Ovary (tissue), 9 donors: ENCODE data around the gene IFIH1. TPM values are rescaled to one million over a fixed set of nuclear protein-coding genes. Genes with fewer than 3 reads are reported as not detected.

Source experiments
- DNase-seq, 5 donors: peaks; one replicate each; pipeline ENCODE4 v3.0.0-alpha.2; 2019 to 2020
- H3K27ac ChIP-seq, 2 donors: fragments of 200-600 bp; one replicate each; pipeline versions ENCODE4 v1.5.1 to v1.8.0; 2019 to 2022
- H3K27me3 ChIP-seq: fragments of 200-600 bp; one replicate; pipeline ENCODE4 v1.8.0; 2022
- H3K36me3 ChIP-seq: fragments of 200-600 bp; sonication (generic); one replicate; pipeline ENCODE4 v1.5.1; 2019
- H3K4me1 ChIP-seq: one replicate; pipeline ENCODE4 v1.8.1; 2013; ENCODE audit warnings: mild to moderate bottlenecking, moderate library complexity; ENCODE audit not compliant: insufficient read depth
- H3K4me3 ChIP-seq: fragments of 200-600 bp; sonication (generic); one replicate; pipeline ENCODE4 v1.5.1; 2017
- H3K9me3 ChIP-seq, 2 donors: fragments of 200-600 bp in 1 of 2; sonication (generic) in 1 of 2; one replicate each; pipeline versions ENCODE4 v1.5.1 to v1.8.1; 2013 to 2019; ENCODE audit warnings: mild to moderate bottlenecking in 1 of 2, moderate library complexity in 1 of 2
- EP300 ChIP-seq: sonication (generic); formaldehyde crosslinking; IDR thresholded peaks from one replicate; pipeline ENCODE4 v1.6.1; 2017; ENCODE audit warnings: antibody characterized with exemption
- POLR2A ChIP-seq: fragments of 450-650 bp; IDR thresholded peaks from one replicate; pipeline ENCODE4 v1.6.1; 2017; ENCODE audit warnings: antibody characterized with exemption, mild to moderate bottlenecking, moderate library complexity
- WGBS, 3 donors: extraction: QIAGEN DNeasy Blood & Tissue Kit in 1 of 3; methylation state at CpG; one replicate each; pipeline versions ENCODE4 v1.1.5 to v1.1.7; 2013 to 2017; 5-methylcytosine and 5-hydroxymethylcytosine counted together
- intact Hi-C, 4 donors: fragments of 100-400 bp; cut with DNase I; formaldehyde crosslinking; loops; one replicate each; pipeline versions ENCODE4 v1.11.0 to v1.15.1; 2022 to 2023
- polyA plus RNA-seq, 2 donors: library from polyadenylated mRNA; stranded (reverse); fragments of 200-250 nt in 1 of 2; fragments of 350-450 nt in 1 of 2; fragmentation: Illumina TruSeq in 1 of 2; extraction: RNeasy Lipid Tissue Mini Kit (QIAGEN cat#74804) in 1 of 2; gene quantifications; one replicate each; pipeline ENCODE4 v1.2.3, GENCODE V29; 2013 to 2014
- total RNA-seq, 7 donors: library from RNA; depleted of rRNA in 2 of 7; stranded (reverse); fragments of >200 nt in 2 of 7; fragmentation: NEBNext Ultra II Directional in 3 of 7; extraction: Animal tissue kit (Norgen Biotek cat#: 25700) in 3 of 7; gene quantifications; one replicate each; pipeline versions ENCODE4 v1.1.0 to v1.2.4, GENCODE V29; 2016 to 2023
- TF ChIP-seq, protein P1 (sequence below), 3 donors: fragments of 450-650 bp in 2 of 3; fragments of 200-600 bp in 1 of 3; IDR thresholded peaks; one replicate each; pipeline versions ENCODE4 v1.5.1 to v1.8.0; 2016 to 2022; ENCODE audit warnings: antibody characterized with exemption in 3 of 3, mild to moderate bottlenecking in 1 of 3
- donor health status: DM: no; HTN: no; CAD: no; lungs with moderate emphysema.
- donor health status: DM: no; HTN: no; CAD: no.
- donor health status: Bipolar disorder and iron deficiency.
- donor health status: DM: yes; HTN: yes; CAD: no.
- donor health status: DM: no; HTN: no; CAD: no.
- donor health status: DM: yes; HTN: yes; CAD: no.

IFIH1 gene
- total and polyA plus RNA-seq, 9 donors: 7.6 to 19.7 (median 14.4) TPM

DNA sequence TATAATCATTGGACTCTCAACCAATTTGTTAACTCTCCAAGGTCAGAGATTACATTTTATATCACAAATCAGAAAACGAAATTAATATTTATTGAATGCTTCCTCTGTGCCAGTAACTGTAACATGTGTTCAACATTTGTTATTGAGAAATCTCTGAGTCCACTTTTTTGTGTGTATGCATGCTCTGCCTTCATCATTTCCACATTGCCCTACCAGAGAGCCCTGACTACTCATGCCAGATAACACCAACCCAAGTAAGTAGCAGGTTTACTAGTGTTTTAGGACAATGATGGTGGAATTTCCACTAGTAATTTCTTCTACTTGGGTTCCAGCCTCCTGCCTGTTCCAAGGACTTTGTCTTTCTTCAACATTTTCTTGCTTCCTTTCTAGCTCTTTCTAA lies 61.1 kb downstream of the IFIH1 start:
- 19 to 33% (median 24%) methylated on average over 1 of the region's 1 CpG for WGBS, 3 donors
- Histone ChIP-seq H3K4me1 (peaks cover 2% of the 10 kb centered on the region), H3K27ac (no peak overlapping the region), H3K9me3 (no peaks in the 10 kb centered on the region), H3K36me3 (no peaks in the 10 kb centered on the region), H3K27me3 (no peaks in the 10 kb centered on the region), H3K4me3 (no peak overlapping the region)
- TF ChIP-seq EP300 (no peak), POLR2A (no peak)
- intact Hi-C loops: no loop called here
- no peak for DNase-seq

DNA sequence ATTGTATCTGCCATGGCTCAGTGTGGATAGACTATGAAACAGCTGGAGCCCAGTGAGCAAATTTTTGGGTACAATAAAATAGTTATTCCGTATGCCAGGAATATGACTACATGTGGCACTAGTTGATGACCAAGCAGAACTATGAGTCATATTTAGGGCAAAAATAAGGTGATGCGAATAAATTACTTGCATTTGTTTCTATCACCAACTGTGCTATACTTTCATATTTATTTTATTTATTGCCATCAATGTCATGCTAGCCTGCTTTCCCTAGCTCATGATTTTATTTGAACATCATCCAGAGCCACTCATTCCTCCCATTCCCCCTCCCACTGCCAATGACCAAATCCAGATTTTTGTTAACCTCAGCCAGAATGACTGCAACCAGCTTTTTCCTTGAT lies 61.9 kb downstream of the IFIH1 start:
- DNase-seq: no peak
- Histone ChIP-seq H3K27me3 (no peaks in the 10 kb centered on the region), H3K4me1 (peaks cover 2% of the 10 kb centered on the region), H3K4me3 (no peak overlapping the region), H3K36me3 (no peaks in the 10 kb centered on the region), H3K27ac (no peak overlapping the region), H3K9me3 (no peaks in the 10 kb centered on the region)
- intact Hi-C loops: no loop called here
- 65 to 83% (median 78%) methylated on average over 2 of the region's 2 CpGs for WGBS, 3 donors
- TF ChIP-seq, protein P1, sequence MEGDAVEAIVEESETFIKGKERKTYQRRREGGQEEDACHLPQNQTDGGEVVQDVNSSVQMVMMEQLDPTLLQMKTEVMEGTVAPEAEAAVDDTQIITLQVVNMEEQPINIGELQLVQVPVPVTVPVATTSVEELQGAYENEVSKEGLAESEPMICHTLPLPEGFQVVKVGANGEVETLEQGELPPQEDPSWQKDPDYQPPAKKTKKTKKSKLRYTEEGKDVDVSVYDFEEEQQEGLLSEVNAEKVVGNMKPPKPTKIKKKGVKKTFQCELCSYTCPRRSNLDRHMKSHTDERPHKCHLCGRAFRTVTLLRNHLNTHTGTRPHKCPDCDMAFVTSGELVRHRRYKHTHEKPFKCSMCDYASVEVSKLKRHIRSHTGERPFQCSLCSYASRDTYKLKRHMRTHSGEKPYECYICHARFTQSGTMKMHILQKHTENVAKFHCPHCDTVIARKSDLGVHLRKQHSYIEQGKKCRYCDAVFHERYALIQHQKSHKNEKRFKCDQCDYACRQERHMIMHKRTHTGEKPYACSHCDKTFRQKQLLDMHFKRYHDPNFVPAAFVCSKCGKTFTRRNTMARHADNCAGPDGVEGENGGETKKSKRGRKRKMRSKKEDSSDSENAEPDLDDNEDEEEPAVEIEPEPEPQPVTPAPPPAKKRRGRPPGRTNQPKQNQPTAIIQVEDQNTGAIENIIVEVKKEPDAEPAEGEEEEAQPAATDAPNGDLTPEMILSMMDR (IDR thresholded peaks at IDR 0.05): no peak
- no peak for TF ChIP-seq POLR2A
- no peak for TF ChIP-seq EP300

DNA sequence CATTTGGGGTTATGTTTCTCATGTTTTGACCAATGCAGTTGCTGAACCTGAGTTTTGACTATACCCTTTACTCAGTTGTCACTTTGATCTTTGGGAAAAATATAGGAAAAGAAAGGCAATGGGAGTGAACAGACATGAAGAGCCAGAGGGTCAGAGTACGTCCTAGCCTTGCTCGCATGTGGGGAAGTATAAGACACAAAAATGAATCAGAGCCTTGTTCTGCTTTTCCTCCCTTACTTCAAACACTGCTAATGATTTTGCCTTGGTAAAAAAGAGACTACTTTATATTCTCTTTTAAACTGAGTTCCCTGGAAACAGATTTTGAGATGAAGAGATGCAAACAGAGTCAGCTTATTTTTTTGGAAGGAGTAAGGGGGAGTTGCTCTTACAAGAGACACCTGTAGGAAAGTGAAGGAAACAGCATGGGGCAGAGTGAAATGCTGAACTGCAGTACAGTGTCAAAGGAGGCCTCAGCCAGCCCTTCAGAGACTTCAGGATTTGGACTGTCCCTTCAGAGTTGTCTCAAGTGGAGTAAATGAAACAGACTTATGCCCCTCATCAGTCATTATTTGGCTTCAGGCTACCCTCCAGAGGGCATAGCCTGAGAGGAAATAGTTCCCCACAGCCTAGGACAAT lies 64.1 kb downstream of the IFIH1 start:
- Histone ChIP-seq H3K9me3 (no peaks in the 10 kb centered on the region), H3K4me3 (no peak overlapping the region), H3K27ac (no peak overlapping the region), H3K27me3 (no peaks in the 10 kb centered on the region), H3K36me3 (no peaks in the 10 kb centered on the region), H3K4me1 (no peaks in the 10 kb centered on the region)
- 61 to 70% (median 68%) methylated on average over 2 of the region's 2 CpGs for WGBS, 3 donors
- no peak for DNase-seq
- TF ChIP-seq POLR2A: no peak
- intact Hi-C loops: no loop called here

DNA sequence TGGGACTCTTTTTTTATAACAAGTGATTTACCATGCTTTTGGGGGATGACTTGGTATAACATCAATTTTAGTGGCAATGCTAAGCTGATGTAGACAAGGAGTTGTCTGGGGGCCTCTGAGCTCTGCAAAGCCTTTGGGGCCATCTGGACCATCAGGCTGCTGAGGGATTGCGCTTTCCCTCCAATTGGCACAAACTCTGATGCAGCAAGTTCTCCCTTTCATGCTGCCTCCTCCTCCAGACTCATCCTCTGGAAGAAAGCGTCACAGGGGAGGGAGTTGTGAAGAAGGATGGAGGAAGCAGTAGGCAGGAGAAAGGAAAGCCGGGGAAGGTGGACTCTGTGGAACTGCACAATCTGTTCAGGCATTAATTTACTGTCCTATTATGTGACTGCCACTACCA lies 65.0 kb downstream of the IFIH1 start:
- no peak for DNase-seq
- no peaks in the 10 kb centered on the region for H3K36me3 ChIP-seq
- intact Hi-C loops: no loop called here
- H3K27me3 ChIP-seq: no peaks in the 10 kb centered on the region
- H3K27ac ChIP-seq: no peak overlapping the region
- no peaks in the 10 kb centered on the region for H3K9me3 ChIP-seq
- H3K4me3 ChIP-seq: no peak overlapping the region
- 74 to 99% (median 83%) methylated on average over 3 of the region's 3 CpGs for WGBS, 3 donors
- no peaks in the 10 kb centered on the region for H3K4me1 ChIP-seq
- TF ChIP-seq EP300: no peak
- no peak for TF ChIP-seq POLR2A
- TF ChIP-seq, protein P1 (IDR thresholded peaks at IDR 0.05): no peak

DNA sequence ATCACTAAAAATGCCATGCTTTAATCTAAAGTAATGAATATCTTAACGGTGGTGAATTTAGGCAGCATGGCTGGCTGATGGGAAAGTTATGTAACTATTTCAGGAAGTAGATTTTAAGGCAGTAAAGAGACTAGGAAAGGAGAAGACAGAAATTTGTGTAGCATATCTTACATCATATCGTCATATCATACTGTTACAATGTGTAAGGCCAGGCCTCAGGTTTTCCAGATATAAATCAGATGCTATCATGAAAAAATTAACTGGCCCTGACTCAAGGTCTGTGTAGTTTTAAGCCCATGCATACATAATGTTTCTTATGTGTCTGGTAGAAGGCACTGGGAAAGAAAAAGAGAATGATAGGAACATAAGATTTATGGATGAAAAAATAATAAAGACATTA lies 66.3 kb downstream of the IFIH1 start:
- H3K27ac ChIP-seq: no peak overlapping the region
- intact Hi-C loops: no loop called here
- no peaks in the 10 kb centered on the region for H3K36me3 ChIP-seq
- no peaks in the 10 kb centered on the region for H3K9me3 ChIP-seq
- 80 to 88% (median 88%) methylated on average over 2 of the region's 2 CpGs for WGBS, 3 donors
- no peaks in the 10 kb centered on the region for H3K27me3 ChIP-seq
- H3K4me1 ChIP-seq: no peaks in the 10 kb centered on the region
- TF ChIP-seq EP300: no peak
- no peak for TF ChIP-seq POLR2A
- TF ChIP-seq, protein P1 (IDR thresholded peaks at IDR 0.05): no peak
- H3K4me3 ChIP-seq: no peak overlapping the region
- no peak for DNase-seq
